Purkinje cell (primary cell): ENCODE data around the gene LVRN. TPM values are rescaled to one million over a fixed set of nuclear protein-coding genes. Genes with fewer than 3 reads are reported as not detected.

Source experiments
- polyA plus RNA-seq: library from polyadenylated mRNA; unstranded; fragments of >200 nt; fragmentation: Nextera tagmentation; gene quantifications from 2 replicates; pipeline ENCODE4 v1.2.1, GENCODE V29; 2014

LVRN gene, protein sequence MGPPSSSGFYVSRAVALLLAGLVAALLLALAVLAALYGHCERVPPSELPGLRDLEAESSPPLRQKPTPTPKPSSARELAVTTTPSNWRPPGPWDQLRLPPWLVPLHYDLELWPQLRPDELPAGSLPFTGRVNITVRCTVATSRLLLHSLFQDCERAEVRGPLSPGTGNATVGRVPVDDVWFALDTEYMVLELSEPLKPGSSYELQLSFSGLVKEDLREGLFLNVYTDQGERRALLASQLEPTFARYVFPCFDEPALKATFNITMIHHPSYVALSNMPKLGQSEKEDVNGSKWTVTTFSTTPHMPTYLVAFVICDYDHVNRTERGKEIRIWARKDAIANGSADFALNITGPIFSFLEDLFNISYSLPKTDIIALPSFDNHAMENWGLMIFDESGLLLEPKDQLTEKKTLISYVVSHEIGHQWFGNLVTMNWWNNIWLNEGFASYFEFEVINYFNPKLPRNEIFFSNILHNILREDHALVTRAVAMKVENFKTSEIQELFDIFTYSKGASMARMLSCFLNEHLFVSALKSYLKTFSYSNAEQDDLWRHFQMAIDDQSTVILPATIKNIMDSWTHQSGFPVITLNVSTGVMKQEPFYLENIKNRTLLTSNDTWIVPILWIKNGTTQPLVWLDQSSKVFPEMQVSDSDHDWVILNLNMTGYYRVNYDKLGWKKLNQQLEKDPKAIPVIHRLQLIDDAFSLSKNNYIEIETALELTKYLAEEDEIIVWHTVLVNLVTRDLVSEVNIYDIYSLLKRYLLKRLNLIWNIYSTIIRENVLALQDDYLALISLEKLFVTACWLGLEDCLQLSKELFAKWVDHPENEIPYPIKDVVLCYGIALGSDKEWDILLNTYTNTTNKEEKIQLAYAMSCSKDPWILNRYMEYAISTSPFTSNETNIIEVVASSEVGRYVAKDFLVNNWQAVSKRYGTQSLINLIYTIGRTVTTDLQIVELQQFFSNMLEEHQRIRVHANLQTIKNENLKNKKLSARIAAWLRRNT
- polyA plus RNA-seq: not detected in 2 replicates

DNA sequence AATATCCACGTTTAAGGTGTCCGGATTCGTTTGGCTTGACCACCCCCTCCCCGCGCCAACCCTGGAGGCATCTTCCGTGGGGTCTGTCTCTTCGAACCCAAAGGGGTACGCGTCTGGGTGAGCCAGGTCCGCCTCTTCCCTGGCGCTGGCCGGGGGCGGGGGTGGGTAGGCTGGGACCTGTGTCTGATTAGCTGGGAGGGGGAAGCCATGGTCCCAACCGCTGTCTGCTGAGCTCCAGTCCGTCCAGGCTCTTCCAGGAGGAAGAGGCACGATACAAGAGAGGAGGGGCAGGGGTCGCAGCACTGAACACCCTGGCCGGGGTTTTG, at the start of gene LVRN:
TSS of gene LVRN (plus strand) at position 237 of the 326 bp plus-strand sequence. CDS start 143 bp downstream, outside the sequence.

GRCh38 chr5:116032094-116032517, 69.8 kb downstream of the LVRN start, which contains the start of gene ARL14EPL:
ARL14EPL (plus strand) TSS chr5:116032472; CDS start chr5:116051466, 18,994 bp downstream.

Other genes with a start within 250 kb of the LVRN start
- 40.0 and 66.5 TPM in 2 replicates for gene CDO1, start 145.8 kb upstream of the LVRN start, polyA plus RNA-seq
- gene ATG12, start 120.9 kb upstream of the LVRN start, polyA plus RNA-seq: 63.4 and 73.6 TPM in 2 replicates
- 128 and 198 TPM in 2 replicates for gene AP3S1, start 120.5 kb upstream of the LVRN start, polyA plus RNA-seq
- gene ARL14EPL, start 70.0 kb downstream of the LVRN start, polyA plus RNA-seq: not detected in 2 replicates
- 91.7 and 102 TPM in 2 replicates for gene COMMD10, start 122.5 kb downstream of the LVRN start, polyA plus RNA-seq